HEK293T (cell line): ENCODE measurements around the gene SOHLH2.

Experiments
- BHLHE40 ChIP-seq: fragments of 450-650 bp; IDR thresholded peaks from 2 replicates; pipeline ENCODE4 v1.6.1; 2016; ENCODE audit warnings: mild to moderate bottlenecking, moderate library complexity, borderline replicate concordance
- FOXM1 ChIP-seq: fragments of 450-650 bp; IDR thresholded peaks from 2 replicates; pipeline ENCODE4 v1.6.1; 2017; ENCODE audit warnings: mild to moderate bottlenecking, borderline replicate concordance
- HDGF ChIP-seq: fragments of 450-650 bp; IDR thresholded peaks from 2 replicates; pipeline ENCODE4 v1.6.1; 2017; ENCODE audit warnings: antibody characterized with exemption, borderline replicate concordance
- SP1 ChIP-seq: fragments of 450-650 bp; IDR thresholded peaks from 2 replicates; pipeline ENCODE4 v1.6.1; 2017
- TARDBP ChIP-seq: fragments of 450-650 bp; IDR thresholded peaks from 2 replicates; pipeline ENCODE4 v1.6.1; 2016
- ZNF384 ChIP-seq: fragments of 450-650 bp; IDR thresholded peaks from 2 replicates; pipeline ENCODE4 v1.6.1; 2016
- TF ChIP-seq, protein P1 (sequence below): fragments of 450-650 bp; IDR thresholded peaks from 2 replicates; pipeline ENCODE4 v1.6.1; 2016

DNA sequence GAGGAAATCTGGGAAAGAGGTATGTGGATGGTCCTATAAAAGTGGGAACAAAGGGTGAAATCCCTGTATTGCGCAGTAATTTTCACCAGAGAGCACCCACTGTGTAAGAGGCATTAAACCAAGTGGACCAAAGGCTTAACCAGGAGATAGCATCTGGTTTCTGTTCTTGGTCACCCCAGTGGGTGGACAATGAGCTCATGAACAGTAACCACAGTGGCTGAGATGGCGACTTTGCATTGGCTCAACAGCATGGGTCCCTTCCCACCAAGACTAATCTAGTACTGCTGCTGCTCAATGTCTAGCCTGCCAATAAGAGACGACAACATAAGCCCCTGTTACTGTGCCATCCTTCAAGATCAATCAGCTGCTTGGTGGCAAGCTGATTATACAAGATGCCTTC, 46.7 kb upstream of the SOHLH2 start:
- TF ChIP-seq TARDBP (no peak), SP1 (no peak), HDGF (no peak), FOXM1 (no peak), ZNF384 (no peak), BHLHE40 (no peak)
- TF ChIP-seq, protein P1, sequence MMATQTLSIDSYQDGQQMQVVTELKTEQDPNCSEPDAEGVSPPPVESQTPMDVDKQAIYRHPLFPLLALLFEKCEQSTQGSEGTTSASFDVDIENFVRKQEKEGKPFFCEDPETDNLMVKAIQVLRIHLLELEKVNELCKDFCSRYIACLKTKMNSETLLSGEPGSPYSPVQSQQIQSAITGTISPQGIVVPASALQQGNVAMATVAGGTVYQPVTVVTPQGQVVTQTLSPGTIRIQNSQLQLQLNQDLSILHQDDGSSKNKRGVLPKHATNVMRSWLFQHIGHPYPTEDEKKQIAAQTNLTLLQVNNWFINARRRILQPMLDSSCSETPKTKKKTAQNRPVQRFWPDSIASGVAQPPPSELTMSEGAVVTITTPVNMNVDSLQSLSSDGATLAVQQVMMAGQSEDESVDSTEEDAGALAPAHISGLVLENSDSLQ = no peak
